ENCODE results near the gene CCER1.

CCER1 gene

GRCh38 chr12:90979951-90980350 lies 25.0 kb upstream of the CCER1 start:
- H3K4me3 ChIP-seq (ENCODE audit: low read length) = no peak overlapping the region
- no peaks in the 10 kb centered on the region for H3K27me3 ChIP-seq (ENCODE audit: insufficient read depth, low read length)
- H3K4me1 ChIP-seq (ENCODE audit: insufficient read depth, low read length) = no peaks in the 10 kb centered on the region
- H2AFZ ChIP-seq (ENCODE audit: low read depth, low read length) = no peak overlapping the region
- no peaks in the 10 kb centered on the region for H3K9me3 ChIP-seq (ENCODE audit: low read length)
- no peaks in the 10 kb centered on the region for H3K36me3 ChIP-seq (ENCODE audit: insufficient read depth, low read length)

- Histone ChIP-seq H3K4me1 (ENCODE audit: insufficient read depth, low read length) (no peaks in the 10 kb centered on the region), H3K9me3 (ENCODE audit: low read length) (no peaks in the 10 kb centered on the region), H3K4me3 (ENCODE audit: low read length) (no peak overlapping the region), H3K27me3 (ENCODE audit: insufficient read depth, low read length) (no peaks in the 10 kb centered on the region), H3K36me3 (ENCODE audit: insufficient read depth, low read length) (no peaks in the 10 kb centered on the region), H2AFZ (ENCODE audit: low read depth, low read length) (no peak overlapping the region)
Measured at GRCh38 chr12:90979019-90979418, 24.0 kb upstream of the CCER1 start.

GRCh38 chr12:90978117-90978770 lies 23.3 kb upstream of the CCER1 start:
- H3K36me3 ChIP-seq (ENCODE audit: insufficient read depth, low read length) = no peaks in the 10 kb centered on the region
- no peak overlapping the region for H3K4me3 ChIP-seq (ENCODE audit: low read length)
- no peaks in the 10 kb centered on the region for H3K4me1 ChIP-seq (ENCODE audit: insufficient read depth, low read length)
- no peaks in the 10 kb centered on the region for H3K27me3 ChIP-seq (ENCODE audit: insufficient read depth, low read length)
- no peaks in the 10 kb centered on the region for H3K9me3 ChIP-seq (ENCODE audit: low read length)
- no peak overlapping the region for H2AFZ ChIP-seq (ENCODE audit: low read depth, low read length)

- H3K27me3 ChIP-seq (ENCODE audit: insufficient read depth, low read length) = no peaks in the 10 kb centered on the region
- no peaks in the 10 kb centered on the region for H3K4me1 ChIP-seq (ENCODE audit: insufficient read depth, low read length)
- no peaks in the 10 kb centered on the region for H3K36me3 ChIP-seq (ENCODE audit: insufficient read depth, low read length)
- no peak overlapping the region for H2AFZ ChIP-seq (ENCODE audit: low read depth, low read length)
- no peaks in the 10 kb centered on the region for H3K9me3 ChIP-seq (ENCODE audit: low read length)
- no peak overlapping the region for H3K4me3 ChIP-seq (ENCODE audit: low read length)
Measured at GRCh38 chr12:90977224-90977623, 22.2 kb upstream of the CCER1 start.

- Histone ChIP-seq H3K9me3 (ENCODE audit: low read length) (no peaks in the 10 kb centered on the region), H2AFZ (ENCODE audit: low read depth, low read length) (no peak overlapping the region), H3K4me1 (ENCODE audit: insufficient read depth, low read length) (no peaks in the 10 kb centered on the region), H3K36me3 (ENCODE audit: insufficient read depth, low read length) (no peaks in the 10 kb centered on the region), H3K4me3 (ENCODE audit: low read length) (no peak overlapping the region), H3K27me3 (ENCODE audit: insufficient read depth, low read length) (no peaks in the 10 kb centered on the region)
Measured at GRCh38 chr12:90974286-90974685, 19.3 kb upstream of the CCER1 start.

GRCh38 chr12:90972226-90972625 lies 17.2 kb upstream of the CCER1 start:
- H3K4me1 ChIP-seq (ENCODE audit: insufficient read depth, low read length) = no peaks in the 10 kb centered on the region
- H2AFZ ChIP-seq (ENCODE audit: low read depth, low read length) = no peak overlapping the region
- no peaks in the 10 kb centered on the region for H3K27me3 ChIP-seq (ENCODE audit: insufficient read depth, low read length)
- no peak overlapping the region for H3K4me3 ChIP-seq (ENCODE audit: low read length)
- no peaks in the 10 kb centered on the region for H3K9me3 ChIP-seq (ENCODE audit: low read length)
- H3K36me3 ChIP-seq (ENCODE audit: insufficient read depth, low read length) = no peaks in the 10 kb centered on the region

GRCh38 chr12:90970911-90971310 lies 15.9 kb upstream of the CCER1 start:
- no peak overlapping the region for H2AFZ ChIP-seq (ENCODE audit: low read depth, low read length)
- no peaks in the 10 kb centered on the region for H3K36me3 ChIP-seq (ENCODE audit: insufficient read depth, low read length)
- no peak overlapping the region for H3K4me3 ChIP-seq (ENCODE audit: low read length)
- no peaks in the 10 kb centered on the region for H3K9me3 ChIP-seq (ENCODE audit: low read length)
- no peaks in the 10 kb centered on the region for H3K27me3 ChIP-seq (ENCODE audit: insufficient read depth, low read length)
- no peaks in the 10 kb centered on the region for H3K4me1 ChIP-seq (ENCODE audit: insufficient read depth, low read length)

- no peaks in the 10 kb centered on the region for H3K27me3 ChIP-seq (ENCODE audit: insufficient read depth, low read length)
- no peak overlapping the region for H3K4me3 ChIP-seq (ENCODE audit: low read length)
- no peaks in the 10 kb centered on the region for H3K36me3 ChIP-seq (ENCODE audit: insufficient read depth, low read length)
- H3K4me1 ChIP-seq (ENCODE audit: insufficient read depth, low read length) = no peaks in the 10 kb centered on the region
- H2AFZ ChIP-seq (ENCODE audit: low read depth, low read length) = no peak overlapping the region
- no peaks in the 10 kb centered on the region for H3K9me3 ChIP-seq (ENCODE audit: low read length)
Measured at GRCh38 chr12:90970471-90970870, 15.5 kb upstream of the CCER1 start.

GRCh38 chr12:90969851-90970250 lies 14.9 kb upstream of the CCER1 start:
- Histone ChIP-seq H3K27me3 (ENCODE audit: insufficient read depth, low read length) (no peaks in the 10 kb centered on the region), H3K36me3 (ENCODE audit: insufficient read depth, low read length) (no peaks in the 10 kb centered on the region), H3K9me3 (ENCODE audit: low read length) (no peaks in the 10 kb centered on the region), H3K4me3 (ENCODE audit: low read length) (no peak overlapping the region), H2AFZ (ENCODE audit: low read depth, low read length) (no peak overlapping the region), H3K4me1 (ENCODE audit: insufficient read depth, low read length) (no peaks in the 10 kb centered on the region)

GRCh38 chr12:90969346-90969745 lies 14.4 kb upstream of the CCER1 start:
- Histone ChIP-seq H3K4me1 (ENCODE audit: insufficient read depth, low read length) (no peaks in the 10 kb centered on the region), H2AFZ (ENCODE audit: low read depth, low read length) (no peak overlapping the region), H3K27me3 (ENCODE audit: insufficient read depth, low read length) (no peaks in the 10 kb centered on the region), H3K36me3 (ENCODE audit: insufficient read depth, low read length) (no peaks in the 10 kb centered on the region), H3K4me3 (ENCODE audit: low read length) (no peak overlapping the region), H3K9me3 (ENCODE audit: low read length) (no peaks in the 10 kb centered on the region)

- Histone ChIP-seq H2AFZ (ENCODE audit: low read depth, low read length) (no peak overlapping the region), H3K4me3 (ENCODE audit: low read length) (no peak overlapping the region), H3K4me1 (ENCODE audit: insufficient read depth, low read length) (no peaks in the 10 kb centered on the region), H3K36me3 (ENCODE audit: insufficient read depth, low read length) (no peaks in the 10 kb centered on the region), H3K27me3 (ENCODE audit: insufficient read depth, low read length) (no peaks in the 10 kb centered on the region), H3K9me3 (ENCODE audit: low read length) (no peaks in the 10 kb centered on the region)
Measured at GRCh38 chr12:90965204-90965603, 10.2 kb upstream of the CCER1 start.

- H3K36me3 ChIP-seq (ENCODE audit: insufficient read depth, low read length) = no peaks in the 10 kb centered on the region
- H3K27me3 ChIP-seq (ENCODE audit: insufficient read depth, low read length) = no peaks in the 10 kb centered on the region
- H3K9me3 ChIP-seq (ENCODE audit: low read length) = no peaks in the 10 kb centered on the region
- H3K4me1 ChIP-seq (ENCODE audit: insufficient read depth, low read length) = no peaks in the 10 kb centered on the region
- H2AFZ ChIP-seq (ENCODE audit: low read depth, low read length) = no peak overlapping the region
- no peak overlapping the region for H3K4me3 ChIP-seq (ENCODE audit: low read length)
Measured at GRCh38 chr12:90964616-90965015, 9.6 kb upstream of the CCER1 start.

- no peaks in the 10 kb centered on the region for H3K27me3 ChIP-seq (ENCODE audit: insufficient read depth, low read length)
- no peak overlapping the region for H3K4me3 ChIP-seq (ENCODE audit: low read length)
- H3K9me3 ChIP-seq (ENCODE audit: low read length) = no peaks in the 10 kb centered on the region
- no peaks in the 10 kb centered on the region for H3K36me3 ChIP-seq (ENCODE audit: insufficient read depth, low read length)
- no peak overlapping the region for H2AFZ ChIP-seq (ENCODE audit: low read depth, low read length)
- no peaks in the 10 kb centered on the region for H3K4me1 ChIP-seq (ENCODE audit: insufficient read depth, low read length)
Measured at GRCh38 chr12:90963946-90964345, 9.0 kb upstream of the CCER1 start.

- Histone ChIP-seq H2AFZ (ENCODE audit: low read depth, low read length) (no peak overlapping the region), H3K36me3 (ENCODE audit: insufficient read depth, low read length) (no peaks in the 10 kb centered on the region), H3K4me3 (ENCODE audit: low read length) (no peak overlapping the region), H3K4me1 (ENCODE audit: insufficient read depth, low read length) (no peaks in the 10 kb centered on the region), H3K27me3 (ENCODE audit: insufficient read depth, low read length) (no peaks in the 10 kb centered on the region), H3K9me3 (ENCODE audit: low read length) (no peaks in the 10 kb centered on the region)
Measured at GRCh38 chr12:90961154-90961553, 6.2 kb upstream of the CCER1 start.

All from neuron (in vitro differentiated cells).